Measurements from ENCODE around the gene RASL10B.

DNA sequence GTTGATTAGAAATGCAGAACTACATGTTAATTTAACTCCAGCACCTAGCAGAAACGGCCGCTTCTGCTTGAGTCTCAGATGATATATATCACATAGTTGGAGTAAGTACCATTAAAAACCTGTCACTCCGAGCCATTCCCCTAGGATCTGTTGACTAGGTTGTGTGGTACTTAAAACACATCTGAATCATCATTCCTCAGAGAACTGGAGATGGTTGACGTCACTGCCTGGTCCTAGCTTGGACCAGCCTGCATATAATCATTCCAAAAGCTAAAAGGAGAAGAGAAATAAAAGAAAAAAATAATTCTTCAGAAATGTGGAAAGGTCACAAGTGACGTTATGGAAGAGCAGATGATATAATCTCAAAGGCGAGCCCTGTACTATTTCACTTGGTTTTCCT lies 31.3 kb upstream of the RASL10B start:
- TF ChIP-seq, protein P1, sequence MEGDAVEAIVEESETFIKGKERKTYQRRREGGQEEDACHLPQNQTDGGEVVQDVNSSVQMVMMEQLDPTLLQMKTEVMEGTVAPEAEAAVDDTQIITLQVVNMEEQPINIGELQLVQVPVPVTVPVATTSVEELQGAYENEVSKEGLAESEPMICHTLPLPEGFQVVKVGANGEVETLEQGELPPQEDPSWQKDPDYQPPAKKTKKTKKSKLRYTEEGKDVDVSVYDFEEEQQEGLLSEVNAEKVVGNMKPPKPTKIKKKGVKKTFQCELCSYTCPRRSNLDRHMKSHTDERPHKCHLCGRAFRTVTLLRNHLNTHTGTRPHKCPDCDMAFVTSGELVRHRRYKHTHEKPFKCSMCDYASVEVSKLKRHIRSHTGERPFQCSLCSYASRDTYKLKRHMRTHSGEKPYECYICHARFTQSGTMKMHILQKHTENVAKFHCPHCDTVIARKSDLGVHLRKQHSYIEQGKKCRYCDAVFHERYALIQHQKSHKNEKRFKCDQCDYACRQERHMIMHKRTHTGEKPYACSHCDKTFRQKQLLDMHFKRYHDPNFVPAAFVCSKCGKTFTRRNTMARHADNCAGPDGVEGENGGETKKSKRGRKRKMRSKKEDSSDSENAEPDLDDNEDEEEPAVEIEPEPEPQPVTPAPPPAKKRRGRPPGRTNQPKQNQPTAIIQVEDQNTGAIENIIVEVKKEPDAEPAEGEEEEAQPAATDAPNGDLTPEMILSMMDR (IDR thresholded peaks at IDR 0.05), result no peak
- no peak for TF ChIP-seq POLR2AphosphoS5 (IDR thresholded peaks at IDR 0.05; ENCODE audit: insufficient read depth in 1 of 2, low read depth in 1 of 2)
